ENCODE measurements around the gene SPATA18.

DNA sequence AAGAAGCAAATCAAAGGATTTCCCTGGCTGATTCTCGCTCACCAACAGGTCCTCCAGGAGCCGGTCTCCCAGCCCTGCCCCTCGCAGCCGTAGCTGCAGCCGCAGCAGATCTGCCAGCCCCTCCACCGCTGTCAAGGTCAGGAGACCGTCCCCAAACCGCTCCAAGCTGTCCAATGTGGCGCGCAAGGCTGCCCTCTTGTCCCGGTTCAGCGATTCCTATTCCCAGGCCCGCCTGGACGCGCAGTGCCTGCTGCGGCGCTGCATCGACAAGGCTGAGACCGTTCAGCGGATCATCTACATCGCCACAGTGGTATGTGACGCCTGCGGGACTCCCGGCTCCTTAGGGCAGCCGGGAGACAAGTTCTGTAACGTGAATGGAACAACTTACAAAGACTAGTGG is 25.6 kb downstream of the SPATA18 start:
- TF ChIP-seq, protein P1, sequence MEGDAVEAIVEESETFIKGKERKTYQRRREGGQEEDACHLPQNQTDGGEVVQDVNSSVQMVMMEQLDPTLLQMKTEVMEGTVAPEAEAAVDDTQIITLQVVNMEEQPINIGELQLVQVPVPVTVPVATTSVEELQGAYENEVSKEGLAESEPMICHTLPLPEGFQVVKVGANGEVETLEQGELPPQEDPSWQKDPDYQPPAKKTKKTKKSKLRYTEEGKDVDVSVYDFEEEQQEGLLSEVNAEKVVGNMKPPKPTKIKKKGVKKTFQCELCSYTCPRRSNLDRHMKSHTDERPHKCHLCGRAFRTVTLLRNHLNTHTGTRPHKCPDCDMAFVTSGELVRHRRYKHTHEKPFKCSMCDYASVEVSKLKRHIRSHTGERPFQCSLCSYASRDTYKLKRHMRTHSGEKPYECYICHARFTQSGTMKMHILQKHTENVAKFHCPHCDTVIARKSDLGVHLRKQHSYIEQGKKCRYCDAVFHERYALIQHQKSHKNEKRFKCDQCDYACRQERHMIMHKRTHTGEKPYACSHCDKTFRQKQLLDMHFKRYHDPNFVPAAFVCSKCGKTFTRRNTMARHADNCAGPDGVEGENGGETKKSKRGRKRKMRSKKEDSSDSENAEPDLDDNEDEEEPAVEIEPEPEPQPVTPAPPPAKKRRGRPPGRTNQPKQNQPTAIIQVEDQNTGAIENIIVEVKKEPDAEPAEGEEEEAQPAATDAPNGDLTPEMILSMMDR (IDR thresholded peaks at IDR 0.05) = no peak
- TF ChIP-seq POLR2A (IDR thresholded peaks at IDR 0.05) = no peak

Measured in tibial nerve (tissue), 3 donors.